Activated CD8-positive, alpha-beta memory T cell treated with anti-CD3 and anti-CD28 coated beads for 24 hours (primary cell): Measurements from ENCODE around the gene POP7.
A peak's percentile ranks its signal among the peaks of the same experiment; 100 is the strongest.

Experiments used
- DNase-seq: peaks from one replicate; pipeline ENCODE4 v3.0.0-alpha.2; 2020

POP7 gene

DNA sequence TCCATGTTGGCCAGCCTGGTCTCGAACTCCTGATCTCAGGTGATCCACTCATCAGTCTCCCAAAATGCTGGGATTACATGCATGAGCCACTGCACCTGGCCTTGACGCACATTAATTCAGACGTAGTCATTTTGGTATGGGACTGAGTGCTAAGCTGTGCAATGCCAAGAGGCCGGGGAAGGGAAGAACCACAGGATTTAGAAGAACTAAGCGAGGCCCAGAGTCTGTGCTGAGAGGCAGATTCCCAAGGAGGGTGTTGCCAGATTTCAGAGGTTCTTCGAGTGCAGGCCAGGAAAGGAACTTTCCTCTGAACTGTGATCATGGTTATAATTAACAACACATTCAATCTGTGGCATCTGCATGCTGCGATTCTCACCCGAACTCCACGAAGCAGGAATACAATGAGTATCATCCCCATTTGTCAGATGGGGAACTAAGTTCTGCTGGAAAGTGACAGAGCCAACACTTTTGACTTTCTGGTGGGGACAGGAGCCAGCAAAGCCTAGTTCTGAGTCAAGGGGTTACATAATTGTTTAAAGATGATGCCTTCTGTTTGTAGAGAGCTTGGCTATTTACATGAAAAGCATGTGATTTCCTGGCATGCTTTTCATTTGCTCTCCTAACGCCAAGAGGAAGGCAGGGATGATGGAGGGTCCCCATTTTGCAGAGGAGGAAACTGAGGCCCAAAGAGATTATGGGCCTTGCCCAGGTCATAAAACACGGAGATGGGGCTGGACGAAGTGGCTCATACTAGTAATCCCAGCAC lies 21.3 kb downstream of the POP7 start:
- DNase-seq: no peak

DNA sequence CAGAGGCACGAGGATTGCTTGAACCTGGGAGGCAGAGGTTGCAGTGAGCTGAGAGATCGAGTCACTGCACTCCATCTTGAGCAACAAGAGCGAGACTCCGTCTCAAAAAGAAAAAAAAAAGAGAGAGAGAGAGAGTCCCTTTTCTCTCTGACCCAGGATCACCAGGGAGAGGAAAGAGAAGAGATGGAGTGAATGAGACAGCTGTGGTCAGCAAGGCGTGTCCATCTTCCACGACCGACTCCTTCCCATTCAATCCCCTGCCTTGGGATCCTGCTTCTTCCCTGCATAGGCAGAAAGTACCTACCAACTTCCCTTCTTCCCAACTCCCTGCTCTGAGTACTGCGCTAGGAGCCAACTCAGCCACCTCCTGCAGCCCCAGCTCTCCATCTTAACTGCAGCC lies 22.3 kb downstream of the POP7 start:
- no peak for DNase-seq

DNA sequence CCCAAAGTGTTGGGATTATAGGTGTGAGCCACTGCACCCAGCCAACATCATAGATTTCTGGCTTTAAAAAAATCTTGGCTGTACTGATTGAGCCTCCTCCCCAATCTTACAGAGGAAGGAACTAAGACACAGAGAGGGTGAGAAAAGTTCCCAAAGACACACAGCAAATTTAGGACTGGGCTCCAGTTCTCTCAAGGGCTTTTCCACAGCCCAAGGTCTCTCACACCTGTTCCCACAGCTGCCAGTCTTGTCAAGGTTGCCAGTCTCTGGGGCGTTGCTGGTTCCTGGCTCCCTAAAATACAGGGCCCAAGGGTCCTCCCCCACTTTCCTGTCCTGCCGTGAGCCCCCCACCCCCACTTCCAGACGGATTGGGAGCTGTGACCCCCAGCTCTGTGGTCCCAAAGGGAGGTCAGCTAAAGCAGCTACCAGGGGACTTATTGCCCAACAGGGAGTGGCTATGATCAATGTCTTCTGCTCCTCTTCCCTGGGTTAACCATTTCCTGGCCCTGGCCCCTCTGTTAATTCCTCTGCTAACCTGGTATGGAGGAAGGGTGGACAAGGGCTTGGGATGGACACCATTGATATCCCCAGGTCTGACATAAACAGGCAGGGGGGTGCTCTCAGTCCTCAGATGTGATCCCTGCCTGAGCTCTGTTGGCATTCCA lies 24.3 kb downstream of the POP7 start:
- DNase-seq: no peak

DNA sequence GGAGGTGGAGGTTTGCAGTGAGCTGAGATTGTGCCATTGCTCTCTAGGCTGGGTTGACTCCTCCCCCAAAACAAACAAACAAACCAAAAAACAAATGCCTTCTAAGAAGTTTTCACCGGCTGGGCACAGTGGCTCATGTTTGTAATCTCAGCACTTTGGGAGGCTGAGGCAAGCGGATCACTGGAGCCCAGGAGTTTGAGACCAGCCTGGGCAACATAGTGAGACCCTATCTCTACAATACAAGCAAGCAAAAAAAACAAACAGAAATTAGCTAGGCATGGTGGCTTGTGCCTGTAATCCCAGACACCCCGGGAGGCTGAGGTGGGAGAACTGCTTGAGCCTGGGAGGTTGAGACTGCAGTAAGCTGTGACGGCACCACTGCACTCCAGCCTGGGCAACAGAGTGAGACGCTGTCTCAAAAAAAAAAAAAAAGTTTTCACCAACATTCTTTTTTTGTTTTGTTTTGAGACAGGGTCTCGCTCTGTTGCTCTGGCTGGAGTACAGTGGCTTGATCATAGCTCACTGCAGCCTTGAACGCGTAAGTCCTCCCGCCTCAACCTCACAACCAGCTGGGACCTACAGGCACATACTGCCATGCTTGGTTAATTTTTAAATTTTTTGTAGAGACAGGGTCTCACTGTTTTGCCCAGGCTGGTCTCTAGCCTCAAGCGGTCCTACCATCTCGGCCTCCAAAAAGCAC lies 26.2 kb downstream of the POP7 start:
- DNase-seq: no peak

DNA sequence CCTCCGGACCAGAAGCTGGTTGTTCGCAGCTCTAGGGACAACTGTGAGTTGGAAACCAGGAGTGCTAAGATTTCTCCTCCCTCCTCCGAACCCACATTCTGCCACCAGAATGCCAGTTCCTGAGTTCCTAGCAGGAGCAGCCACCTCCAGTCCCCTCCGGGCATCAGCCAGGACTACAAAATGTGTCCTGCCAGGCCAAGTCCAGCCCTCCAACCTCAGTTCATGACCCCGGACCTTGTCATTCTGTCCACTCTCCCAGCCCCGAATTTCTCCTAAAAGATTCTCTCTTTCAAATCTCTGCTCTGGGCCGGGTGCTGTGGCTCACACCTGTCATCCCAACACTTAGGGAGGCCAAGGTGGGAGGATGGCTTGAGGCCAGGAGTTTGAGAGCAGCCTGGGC lies 29.8 kb downstream of the POP7 start:
- no peak for DNase-seq

DNA sequence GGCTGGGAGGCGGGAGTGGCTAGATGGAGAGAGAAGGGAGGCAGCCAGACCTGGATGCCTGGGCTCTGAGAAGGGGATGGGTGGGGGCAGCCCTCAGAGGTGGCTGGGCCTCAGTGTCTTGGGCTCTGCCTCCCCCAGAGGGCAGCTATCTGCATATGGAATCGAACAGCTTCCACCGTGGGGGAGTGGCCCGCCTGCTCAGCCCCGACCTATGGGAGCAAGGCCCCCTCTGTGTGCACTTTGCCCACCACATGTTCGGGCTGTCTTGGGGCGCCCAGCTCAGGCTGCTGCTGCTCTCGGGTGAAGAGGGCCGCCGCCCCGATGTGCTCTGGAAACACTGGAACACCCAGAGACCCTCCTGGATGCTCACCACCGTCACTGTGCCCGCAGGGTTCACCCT lies 30.8 kb downstream of the POP7 start:
- no peak for DNase-seq

DNA sequence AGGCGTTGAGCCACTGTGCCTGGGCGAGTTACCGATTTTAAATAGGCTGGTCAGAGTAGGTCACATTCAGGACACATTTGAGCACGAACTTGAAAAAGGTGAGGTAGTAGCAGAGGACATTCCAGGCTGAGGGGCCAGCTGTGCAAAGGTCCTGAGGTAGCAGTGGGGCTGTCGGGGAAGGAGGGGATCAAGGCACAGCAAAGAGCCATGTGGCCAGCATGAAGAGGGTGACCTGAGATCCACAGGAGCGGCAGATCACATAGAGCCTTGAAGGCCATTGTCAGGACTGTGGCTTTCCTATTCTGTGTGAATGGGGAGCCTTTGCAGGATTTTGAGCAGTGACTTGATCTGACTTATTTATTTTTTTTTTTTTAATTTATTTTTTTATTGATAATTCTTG lies 34.0 kb downstream of the POP7 start:
- no peak for DNase-seq

DNA sequence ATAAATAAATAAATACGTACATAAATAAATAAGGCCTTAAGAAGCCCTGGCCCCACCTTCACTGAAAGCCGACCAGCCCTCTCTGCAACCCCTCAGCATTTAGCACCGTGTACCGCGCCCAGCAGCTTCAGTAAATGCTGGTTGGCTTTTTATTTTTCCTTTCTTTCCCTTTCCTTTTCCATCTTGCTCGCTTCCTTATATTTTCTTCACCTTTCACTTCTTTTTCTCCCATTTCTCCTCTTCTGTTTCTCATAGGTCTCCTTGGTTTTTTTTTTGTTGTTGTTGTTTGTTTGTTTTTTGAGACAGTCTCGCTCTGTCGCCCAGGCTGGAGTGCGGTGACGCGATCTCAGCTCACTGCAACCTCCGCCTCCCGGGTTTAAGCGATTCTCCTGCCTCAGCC lies 38.7 kb downstream of the POP7 start:
- DNase-seq: no peak

DNA sequence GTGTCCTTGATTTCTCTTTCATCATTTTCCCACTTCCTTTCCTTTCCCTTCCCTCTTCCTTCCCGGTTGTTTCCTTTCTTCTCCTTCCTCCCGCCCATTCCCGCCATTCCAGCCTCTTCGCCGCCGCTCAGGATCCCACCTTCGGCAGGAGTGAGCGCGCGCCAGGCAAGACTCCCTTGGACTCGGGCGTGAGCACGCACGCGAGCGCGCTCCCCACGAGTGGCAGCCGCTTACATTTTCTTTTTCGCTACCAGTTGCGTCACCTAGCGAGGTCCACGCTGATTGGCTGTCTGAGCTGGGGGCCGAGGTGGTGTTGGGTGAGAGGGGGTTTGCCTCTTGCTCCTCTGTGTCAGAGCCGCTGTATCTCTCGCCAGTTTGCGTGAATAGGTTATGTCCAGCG lies 39.3 kb downstream of the POP7 start:
- peak; percentile 61 for DNase-seq

DNA sequence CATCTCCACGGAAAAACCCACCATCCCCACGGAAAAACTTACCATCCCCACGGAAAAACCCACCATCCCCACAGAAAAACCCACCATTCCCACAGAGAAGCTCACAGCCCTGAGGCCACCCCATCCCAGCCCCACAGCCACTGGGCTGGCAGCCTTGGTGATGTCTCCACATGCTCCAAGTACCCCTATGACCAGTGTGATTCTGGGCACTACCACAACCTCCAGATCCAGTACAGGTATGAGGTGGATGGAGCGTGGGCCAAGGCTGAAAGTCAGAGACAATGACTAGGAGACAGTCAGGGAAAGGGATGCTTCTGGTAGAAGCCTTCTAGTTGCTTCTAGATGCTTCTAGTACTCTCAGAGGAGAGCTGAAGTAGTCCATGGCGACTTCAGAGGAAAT lies 47.1 kb downstream of the POP7 start:
- no peak for DNase-seq

DNA sequence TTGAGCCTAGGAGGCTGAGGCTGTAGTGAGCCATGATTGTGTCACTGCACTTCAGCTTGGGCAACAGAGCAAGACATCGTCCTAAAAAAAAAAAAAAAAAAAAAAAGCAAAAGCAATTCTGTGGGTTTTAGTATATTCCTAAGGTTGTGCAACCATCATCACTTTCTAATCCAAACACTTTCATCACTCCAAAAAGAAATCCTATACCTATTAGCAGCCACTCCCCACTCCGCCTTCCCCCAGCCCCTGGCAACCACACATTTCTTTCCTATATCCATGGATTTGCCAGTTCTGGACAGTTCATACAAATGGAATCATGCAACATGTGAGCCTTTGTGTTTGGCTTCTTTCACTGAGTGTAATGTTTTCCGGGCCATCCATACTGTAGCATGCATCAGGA lies 47.8 kb downstream of the POP7 start:
- DNase-seq: no peak
